Endothelial cell of hepatic sinusoid (primary cell): ENCODE measurements around the gene DUSP15.

Experiments used
- in situ Hi-C: cut with HindIII; loops from 2 replicates; pipeline ENCODE4 v1.10.0; 2017; ENCODE audit warnings: low sequenced_read_pairs

The DUSP15 gene

GRCh38 chr20:31869942-31870725, at the start of gene DUSP15, which contains the start of gene TTLL9:
DUSP15 (minus strand) TSS chr20:31870527; CDS start chr20:31870337, 190 bp downstream.
TTLL9 (plus strand) TSS chr20:31870634; CDS start chr20:31871127, 493 bp downstream.
- in situ Hi-C loops, result loop anchor here (5.0 to 10.0 kb wide), 2 partner anchors 72 to 215 kb away; no protein-coding TSS in a partner anchor

- in situ Hi-C loops, result loop anchor here (5.0 to 10.0 kb wide), 2 partner anchors 107 to 165 kb away; no protein-coding TSS in a partner anchor
Measured at GRCh38 chr20:31919410-31920155, 49.3 kb upstream of the DUSP15 start.

- in situ Hi-C loops, result loop anchor here (10.0 kb wide), 1 partner anchor 166 kb away; no protein-coding TSS in a partner anchor
Measured at GRCh38 chr20:31918466-31919105, 48.3 kb upstream of the DUSP15 start.

GRCh38 chr20:31917962-31918412, 47.7 kb upstream of the DUSP15 start:
- in situ Hi-C loops, result loop anchor here (10.0 kb wide), 1 partner anchor 167 kb away; no protein-coding TSS in a partner anchor

- in situ Hi-C loops, result loop anchor here (10.0 kb wide), 1 partner anchor 168 kb away; no protein-coding TSS in a partner anchor
Measured at GRCh38 chr20:31916708-31917107, 46.4 kb upstream of the DUSP15 start.

GRCh38 chr20:31915491-31916280, 45.4 kb upstream of the DUSP15 start:
- in situ Hi-C loops, result loop anchor here (10.0 kb wide), 1 partner anchor 169 kb away; no protein-coding TSS in a partner anchor

GRCh38 chr20:31914170-31914569, 43.8 kb upstream of the DUSP15 start:
- in situ Hi-C loops, result loop anchor here (10.0 kb wide), 1 partner anchor 171 kb away; no protein-coding TSS in a partner anchor

- in situ Hi-C loops, result loop anchor here (10.0 kb wide), 1 partner anchor 171 kb away; no protein-coding TSS in a partner anchor
Measured at GRCh38 chr20:31913431-31914157, 43.3 kb upstream of the DUSP15 start.

GRCh38 chr20:31910071-31910803, 39.9 kb upstream of the DUSP15 start:
- in situ Hi-C loops, result loop anchor here (10.0 kb wide), 1 partner anchor 175 kb away; no protein-coding TSS in a partner anchor

GRCh38 chr20:31909253-31910070, 39.1 kb upstream of the DUSP15 start:
- in situ Hi-C loops, result loop anchor here (10.0 kb wide), 1 partner anchor 175 kb away; no protein-coding TSS in a partner anchor

- in situ Hi-C loops, result no loop called here
Measured at GRCh38 chr20:31908424-31908823, 38.1 kb upstream of the DUSP15 start.

GRCh38 chr20:31908016-31908415, 37.7 kb upstream of the DUSP15 start:
- in situ Hi-C loops, result no loop called here

- in situ Hi-C loops, result no loop called here
Measured at GRCh38 chr20:31907046-31907445, 36.7 kb upstream of the DUSP15 start.

- in situ Hi-C loops, result no loop called here
Measured at GRCh38 chr20:31906001-31906400, 35.7 kb upstream of the DUSP15 start.

- in situ Hi-C loops, result no loop called here
Measured at GRCh38 chr20:31903627-31904386, 33.5 kb upstream of the DUSP15 start.

GRCh38 chr20:31901615-31902014, 31.3 kb upstream of the DUSP15 start:
- in situ Hi-C loops, result no loop called here

GRCh38 chr20:31897541-31897940, 27.2 kb upstream of the DUSP15 start:
- in situ Hi-C loops, result no loop called here
